ENCODE measurements around the gene CGNL1.

CGNL1 gene

GRCh38 chr15:57432141-57432741, 55.9 kb downstream of the CGNL1 start:
- WGBS, 2 donors (ENCODE audit: extremely low coverage in 2 of 2, insufficient read length in 2 of 2, insufficient replicate concordance in 1 of 2) = no CpG with 5 or more reads among the region's 12 CpGs

GRCh38 chr15:57436166-57436565, 59.9 kb downstream of the CGNL1 start:
- Histone ChIP-seq H3K36me3 (replicated peaks in 1 of 2; ENCODE audit: control insufficient read depth in 2 of 2, insufficient read depth in 2 of 2, low read length in 2 of 2) (no peaks in the 10 kb centered on the region), H3K4me3 (ENCODE audit: low read length in 2 of 2) (no peak overlapping the region), H3K18ac (ENCODE audit: low read length) (no peak overlapping the region), H3K4me2 (ENCODE audit: insufficient read depth, low read length, poor library complexity, severe bottlenecking) (no peak overlapping the region), H3K79me1 (ENCODE audit: low read depth, low read length) (no peaks in the 10 kb centered on the region), H3K27ac (replicated peaks; ENCODE audit: low read length) (no peak overlapping the region), H3K27me3 (ENCODE audit: control insufficient read depth in 3 of 3, insufficient read depth in 3 of 3, low read depth in 1 of 3, low read length in 3 of 3) (no peaks in the 10 kb centered on the region), H2AK5ac (ENCODE audit: low read depth, low read length) (no peak overlapping the region), H3K14ac (ENCODE audit: low read length) (no peak overlapping the region), H3K4ac (ENCODE audit: low read length) (no peak overlapping the region), H2BK15ac (ENCODE audit: low read length) (no peak overlapping the region), H2BK120ac (ENCODE audit: low read depth, low read length) (no peak overlapping the region), H2BK12ac (ENCODE audit: low read length) (no peak overlapping the region), H4K8ac (ENCODE audit: low read depth, low read length) (no peak overlapping the region), H3K4me1 (ENCODE audit: control insufficient read depth in 2 of 2, insufficient read depth in 1 of 2, low read depth in 1 of 2, low read length in 2 of 2) (peaks cover 0 to 3% of the 10 kb centered on the region in 2 donors), H3K23ac (ENCODE audit: low read depth, low read length, poor library complexity) (no peak overlapping the region), H3K9ac (ENCODE audit: low read depth, low read length, poor library complexity) (no peak overlapping the region), H3K9me3 (replicated peaks in 1 of 2; ENCODE audit: control insufficient read depth in 2 of 2, insufficient read depth in 1 of 2, low read depth in 1 of 2, low read length in 2 of 2) (no peaks in the 10 kb centered on the region), H4K91ac (ENCODE audit: low read depth, low read length, poor library complexity) (no peak overlapping the region), H2BK5ac (ENCODE audit: low read length) (no peak overlapping the region), H2AFZ (ENCODE audit: low read length) (no peak overlapping the region)
- DNase-seq (ENCODE audit: low spot score) = no peak
- no CpG with 5 or more reads among the region's 1 CpG for WGBS, 2 donors (ENCODE audit: extremely low coverage in 2 of 2, insufficient read length in 2 of 2, insufficient replicate concordance in 1 of 2)

More at GRCh38 chr15:57432141-57432741, 55.9 kb downstream of the CGNL1 start:
- Histone ChIP-seq H2BK15ac (ENCODE audit: low read length) (no peak overlapping the region), H3K14ac (ENCODE audit: low read length) (no peak overlapping the region), H2AK5ac (ENCODE audit: low read depth, low read length) (no peak overlapping the region), H3K23ac (ENCODE audit: low read depth, low read length, poor library complexity) (no peak overlapping the region), H4K91ac (ENCODE audit: low read depth, low read length, poor library complexity) (no peak overlapping the region), H2BK5ac (ENCODE audit: low read length) (no peak overlapping the region), H3K79me1 (ENCODE audit: low read depth, low read length) (no peaks in the 10 kb centered on the region), H4K8ac (ENCODE audit: low read depth, low read length) (no peak overlapping the region), H2BK120ac (ENCODE audit: low read depth, low read length) (no peak overlapping the region), H3K18ac (ENCODE audit: low read length) (no peak overlapping the region), H3K4me1 (ENCODE audit: control insufficient read depth in 2 of 2, insufficient read depth in 1 of 2, low read depth in 1 of 2, low read length in 2 of 2) (peaks cover 3 to 4% of the 10 kb centered on the region in 2 donors), H3K36me3 (replicated peaks in 1 of 2; ENCODE audit: control insufficient read depth in 2 of 2, insufficient read depth in 2 of 2, low read length in 2 of 2) (no peaks in the 10 kb centered on the region), H2AFZ (ENCODE audit: low read length) (no peak overlapping the region), H3K27me3 (ENCODE audit: control insufficient read depth in 3 of 3, insufficient read depth in 3 of 3, low read depth in 1 of 3, low read length in 3 of 3) (no peaks in the 10 kb centered on the region), H3K4ac (ENCODE audit: low read length) (no peak overlapping the region), H3K4me3 (ENCODE audit: low read length in 2 of 2) (no peak overlapping the region), H3K9ac (ENCODE audit: low read depth, low read length, poor library complexity) (no peak overlapping the region), H3K27ac (replicated peaks; ENCODE audit: low read length) (no peak overlapping the region), H3K9me3 (replicated peaks in 1 of 2; ENCODE audit: control insufficient read depth in 2 of 2, insufficient read depth in 1 of 2, low read depth in 1 of 2, low read length in 2 of 2) (no peaks in the 10 kb centered on the region), H3K4me2 (ENCODE audit: insufficient read depth, low read length, poor library complexity, severe bottlenecking) (no peak overlapping the region), H2BK12ac (ENCODE audit: low read length) (no peak overlapping the region)
- DNase-seq (ENCODE audit: low spot score) = no peak

GRCh38 chr15:57436961-57437360, 60.7 kb downstream of the CGNL1 start:
- Histone ChIP-seq H3K36me3 (replicated peaks in 1 of 2; ENCODE audit: control insufficient read depth in 2 of 2, insufficient read depth in 2 of 2, low read length in 2 of 2) (no peaks in the 10 kb centered on the region), H2BK15ac (ENCODE audit: low read length) (no peak overlapping the region), H3K4me2 (ENCODE audit: insufficient read depth, low read length, poor library complexity, severe bottlenecking) (no peak overlapping the region), H2BK120ac (ENCODE audit: low read depth, low read length) (no peak overlapping the region), H3K4ac (ENCODE audit: low read length) (no peak overlapping the region), H3K23ac (ENCODE audit: low read depth, low read length, poor library complexity) (no peak overlapping the region), H3K4me3 (ENCODE audit: low read length in 2 of 2) (no peak overlapping the region), H2BK5ac (ENCODE audit: low read length) (no peak overlapping the region), H3K79me1 (ENCODE audit: low read depth, low read length) (no peaks in the 10 kb centered on the region), H3K4me1 (ENCODE audit: control insufficient read depth in 2 of 2, insufficient read depth in 1 of 2, low read depth in 1 of 2, low read length in 2 of 2) (peaks cover 0 to 1% of the 10 kb centered on the region in 2 donors), H3K27me3 (ENCODE audit: control insufficient read depth in 3 of 3, insufficient read depth in 3 of 3, low read depth in 1 of 3, low read length in 3 of 3) (no peaks in the 10 kb centered on the region), H2BK12ac (ENCODE audit: low read length) (no peak overlapping the region), H2AFZ (ENCODE audit: low read length) (no peak overlapping the region), H2AK5ac (ENCODE audit: low read depth, low read length) (no peak overlapping the region), H3K9me3 (replicated peaks in 1 of 2; ENCODE audit: control insufficient read depth in 2 of 2, insufficient read depth in 1 of 2, low read depth in 1 of 2, low read length in 2 of 2) (no peaks in the 10 kb centered on the region), H4K91ac (ENCODE audit: low read depth, low read length, poor library complexity) (no peak overlapping the region), H3K14ac (ENCODE audit: low read length) (no peak overlapping the region), H3K27ac (replicated peaks; ENCODE audit: low read length) (no peak overlapping the region), H3K9ac (ENCODE audit: low read depth, low read length, poor library complexity) (no peak overlapping the region), H4K8ac (ENCODE audit: low read depth, low read length) (no peak overlapping the region), H3K18ac (ENCODE audit: low read length) (no peak overlapping the region)
- no CpG with 5 or more reads among the region's 2 CpGs for WGBS, 2 donors (ENCODE audit: extremely low coverage in 2 of 2, insufficient read length in 2 of 2, insufficient replicate concordance in 1 of 2)
- DNase-seq (ENCODE audit: low spot score) = no peak

- no peak overlapping the region for H3K18ac ChIP-seq (ENCODE audit: low read length)
- no peak overlapping the region for H2AK5ac ChIP-seq (ENCODE audit: low read depth, low read length)
- H2BK15ac ChIP-seq (ENCODE audit: low read length) = no peak overlapping the region
- H3K4me2 ChIP-seq (ENCODE audit: insufficient read depth, low read length, poor library complexity, severe bottlenecking) = no peak overlapping the region
- no peak overlapping the region for H3K9ac ChIP-seq (ENCODE audit: low read depth, low read length, poor library complexity)
- H2BK5ac ChIP-seq (ENCODE audit: low read length) = no peak overlapping the region
- H3K14ac ChIP-seq (ENCODE audit: low read length) = no peak overlapping the region
- H3K79me1 ChIP-seq (ENCODE audit: low read depth, low read length) = no peaks in the 10 kb centered on the region
- no peak overlapping the region for H2BK120ac ChIP-seq (ENCODE audit: low read depth, low read length)
- H3K27ac ChIP-seq (replicated peaks; ENCODE audit: low read length) = no peak overlapping the region
- H3K4ac ChIP-seq (ENCODE audit: low read length) = no peak overlapping the region
- H4K91ac ChIP-seq (ENCODE audit: low read depth, low read length, poor library complexity) = no peak overlapping the region
- DNase-seq (ENCODE audit: low spot score) = no peak
- H2BK12ac ChIP-seq (ENCODE audit: low read length) = no peak overlapping the region
- no peak overlapping the region for H3K4me3 ChIP-seq (ENCODE audit: low read length in 2 of 2)
- no peaks in the 10 kb centered on the region for H3K4me1 ChIP-seq (ENCODE audit: control insufficient read depth in 2 of 2, insufficient read depth in 1 of 2, low read depth in 1 of 2, low read length in 2 of 2)
- H3K36me3 ChIP-seq (replicated peaks in 1 of 2; ENCODE audit: control insufficient read depth in 2 of 2, insufficient read depth in 2 of 2, low read length in 2 of 2) = no peaks in the 10 kb centered on the region
- H3K27me3 ChIP-seq (ENCODE audit: control insufficient read depth in 3 of 3, insufficient read depth in 3 of 3, low read depth in 1 of 3, low read length in 3 of 3) = no peaks in the 10 kb centered on the region
- no peaks in the 10 kb centered on the region for H3K9me3 ChIP-seq (replicated peaks in 1 of 2; ENCODE audit: control insufficient read depth in 2 of 2, insufficient read depth in 1 of 2, low read depth in 1 of 2, low read length in 2 of 2)
- no CpG with 5 or more reads among the region's 3 CpGs for WGBS, 2 donors (ENCODE audit: extremely low coverage in 2 of 2, insufficient read length in 2 of 2, insufficient replicate concordance in 1 of 2)
- no peak overlapping the region for H2AFZ ChIP-seq (ENCODE audit: low read length)
- H4K8ac ChIP-seq (ENCODE audit: low read depth, low read length) = no peak overlapping the region
- no peak overlapping the region for H3K23ac ChIP-seq (ENCODE audit: low read depth, low read length, poor library complexity)
These were observed 61.3 kb downstream of the CGNL1 start for GRCh38 chr15:57437564-57437963.
